DND-41 (cell line): ENCODE results near the gene CTTN.

ENCODE experiments used
- CTCF ChIP-seq: IDR thresholded peaks from 2 replicates; pipeline ENCODE4 v1.5.1; 2012; ENCODE audit warnings: borderline replicate concordance, low read length, moderate library complexity, mild to moderate bottlenecking; ENCODE audit not compliant: poor library complexity, severe bottlenecking; ENCODE audit errors: extremely low read depth
- EZH2 ChIP-seq: IDR thresholded peaks from 3 replicates; pipeline ENCODE4 v1.6.1; 2012; ENCODE audit warnings: borderline replicate concordance, low read depth, mild to moderate bottlenecking, moderate library complexity, low read length, inconsistent platforms; ENCODE audit not compliant: severe bottlenecking

GRCh38 chr11:70378506-70379134, 19.7 kb upstream of the CTTN start:
- no peak for TF ChIP-seq EZH2
- TF ChIP-seq CTCF = peak; percentile 27
